GM21576 (cell line): ENCODE measurements around the gene ASTN2.

Experiments used
- ATAC-seq: cut with Tn5 transposase; IDR thresholded peaks from one replicate; pipeline ENCODE4 v1.9.1; 2021; ENCODE audit warnings: mild to moderate bottlenecking, moderate library complexity; ENCODE audit not compliant: unreplicated experiment

The ASTN2 gene

DNA sequence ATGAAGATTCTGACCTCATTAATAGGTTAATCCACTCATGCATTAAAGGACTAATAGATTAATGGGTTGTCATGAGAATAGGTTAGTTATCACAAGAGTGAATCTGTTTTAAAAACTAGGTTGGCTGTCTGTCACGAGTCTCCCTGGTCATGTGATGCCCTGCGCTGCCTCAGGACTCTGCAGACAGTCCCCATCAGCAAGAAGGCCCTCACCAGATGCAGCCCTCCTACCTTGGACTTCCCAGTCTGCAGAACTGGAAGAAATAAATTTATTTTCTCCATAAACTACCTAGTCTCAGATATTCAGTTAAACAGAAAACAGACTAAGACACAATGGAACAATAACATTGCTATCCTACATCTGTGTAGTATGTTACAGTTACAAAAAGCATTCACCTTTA lies 227.4 kb downstream of the ASTN2 start:
- ATAC-seq: no peak

DNA sequence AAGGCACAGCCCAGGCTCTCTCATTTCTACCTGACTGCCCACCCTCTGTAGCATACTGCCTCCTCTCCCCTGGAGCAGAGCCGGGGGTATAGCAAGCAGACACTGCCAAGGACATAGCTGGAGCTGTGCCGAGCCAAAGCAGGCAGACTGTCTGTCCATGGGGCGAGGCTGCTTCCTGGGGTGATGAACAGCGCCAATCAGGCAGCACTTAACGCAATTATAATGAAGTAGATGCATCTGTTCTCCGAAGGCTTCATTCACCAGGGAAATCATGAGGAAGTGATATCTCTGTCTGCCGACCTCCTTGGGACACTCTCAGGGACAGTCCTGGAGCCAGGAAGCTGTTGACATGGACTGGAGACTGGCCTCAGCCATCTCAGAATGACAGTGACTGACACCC lies 230.7 kb downstream of the ASTN2 start:
- ATAC-seq: no peak

DNA sequence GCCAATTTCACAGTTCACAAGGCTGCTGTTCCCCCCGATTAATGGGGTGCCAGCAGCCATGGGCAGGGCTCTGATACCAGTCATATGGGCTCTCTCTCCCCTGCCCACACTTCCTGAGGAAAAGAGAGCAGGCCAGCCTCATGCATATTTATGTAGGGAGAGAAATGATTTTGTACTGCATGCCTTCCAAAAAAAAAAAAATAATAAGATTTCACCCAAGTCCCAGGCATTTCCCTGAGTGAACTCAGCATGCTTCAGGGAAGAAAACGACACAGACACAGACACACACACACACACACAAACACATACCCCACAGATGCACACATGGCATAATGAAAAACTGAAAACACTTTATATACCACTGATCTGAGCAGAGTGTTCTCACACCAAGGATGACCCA lies 232.8 kb downstream of the ASTN2 start:
- no peak for ATAC-seq

DNA sequence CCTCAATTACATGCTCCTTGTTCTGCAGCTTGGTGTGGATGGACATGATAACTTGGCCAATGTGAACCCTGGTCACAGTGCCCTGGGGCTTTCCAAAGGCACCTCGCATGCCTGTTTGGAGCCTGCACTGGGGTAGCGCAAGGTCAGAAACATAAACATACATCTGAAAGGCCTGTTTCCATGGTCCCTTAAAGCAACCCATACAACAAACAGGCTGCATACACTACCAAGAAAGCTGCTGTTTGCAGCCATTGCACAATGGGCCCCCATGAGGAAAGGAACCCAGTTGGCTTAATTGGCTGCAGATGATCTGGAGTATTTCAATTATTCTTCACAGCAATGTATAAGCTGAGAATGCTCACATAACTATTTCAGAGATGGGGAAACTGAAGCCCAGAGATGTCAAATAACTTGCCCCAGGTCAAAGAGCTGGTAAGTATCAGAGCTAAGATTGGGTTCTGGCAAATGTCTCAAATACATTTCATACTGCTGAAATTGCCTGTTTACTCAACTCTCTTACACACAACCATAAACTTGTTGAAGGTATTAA lies 233.9 kb downstream of the ASTN2 start:
- ATAC-seq: no peak

DNA sequence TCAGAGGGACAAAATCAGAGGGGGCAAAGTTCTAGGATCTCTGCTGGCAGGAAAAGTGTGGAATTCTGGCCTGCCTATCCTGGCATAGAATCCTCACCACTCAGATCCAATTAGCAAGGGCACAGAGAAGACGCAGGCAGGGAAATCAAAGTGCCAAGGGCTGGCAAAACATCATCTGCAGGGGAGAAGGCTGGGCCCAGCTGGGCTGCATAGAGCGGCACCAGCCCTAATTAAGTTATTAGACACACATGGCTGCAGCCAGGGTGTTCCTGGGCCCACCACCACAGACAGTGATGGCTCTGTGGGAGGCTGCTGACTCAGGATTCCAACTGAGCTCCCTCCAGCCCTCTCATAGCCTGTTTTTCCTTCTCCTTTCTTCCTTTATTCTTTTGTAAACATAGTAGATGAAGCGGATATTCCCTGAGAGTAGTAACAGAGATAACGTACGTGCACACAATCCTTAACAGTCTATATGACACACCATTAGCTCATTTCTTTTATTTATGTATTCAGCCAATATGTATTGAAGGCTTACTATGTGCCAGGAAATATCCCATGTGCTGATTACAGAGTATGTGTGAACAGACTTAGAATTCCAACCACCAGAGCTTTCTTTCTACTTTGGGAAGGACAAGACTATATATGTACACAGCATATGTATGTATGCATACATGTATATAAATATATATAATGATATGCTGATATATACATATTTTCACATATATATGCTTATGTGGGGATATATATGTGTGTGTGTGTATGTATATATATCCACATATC lies 236.1 kb downstream of the ASTN2 start:
- ATAC-seq: no peak

DNA sequence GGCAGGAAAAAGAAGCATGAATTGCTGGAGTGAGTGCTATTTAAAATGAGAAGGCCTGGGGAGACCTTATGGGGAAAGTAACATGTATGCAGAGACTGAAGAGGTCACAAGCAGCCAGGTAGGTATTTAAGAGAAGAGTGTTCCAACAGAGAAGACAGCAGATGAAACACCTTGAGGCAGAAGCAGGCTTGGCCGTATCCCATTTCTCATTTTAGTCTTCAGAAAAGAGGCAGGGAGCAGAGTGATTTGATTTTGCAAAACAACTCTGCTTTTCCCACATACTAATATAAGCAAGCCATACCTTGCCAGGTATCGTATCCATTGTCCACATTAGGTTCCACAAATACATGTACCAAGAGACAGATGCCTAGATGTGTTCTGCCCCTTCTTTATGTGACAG lies 244.3 kb downstream of the ASTN2 start:
- no peak for ATAC-seq

DNA sequence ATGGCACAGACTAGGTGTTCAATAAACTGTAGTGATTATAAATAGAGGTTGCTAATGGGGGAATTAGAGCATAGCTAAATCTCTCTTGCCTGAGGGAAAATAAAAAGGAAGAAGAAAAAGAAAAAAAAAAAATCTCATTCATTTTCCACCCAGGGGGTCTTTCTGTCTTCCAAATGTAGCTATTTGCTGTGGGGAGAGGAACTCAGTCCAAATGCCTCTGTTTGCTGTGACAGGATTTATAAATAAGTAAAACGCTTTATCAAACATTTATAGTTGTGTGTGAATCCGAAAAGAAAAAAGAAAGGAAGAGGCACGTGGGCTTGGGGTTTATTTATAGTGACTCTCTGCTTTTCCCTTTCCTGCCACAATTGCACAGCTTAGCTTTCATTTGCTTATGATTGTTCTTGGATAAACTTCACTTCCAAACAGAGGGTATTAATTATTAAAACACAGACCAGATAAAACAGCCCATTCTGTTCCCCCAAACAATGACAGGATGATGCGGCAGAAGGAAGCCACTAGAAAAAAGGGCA lies 245.7 kb downstream of the ASTN2 start:
- no peak for ATAC-seq

DNA sequence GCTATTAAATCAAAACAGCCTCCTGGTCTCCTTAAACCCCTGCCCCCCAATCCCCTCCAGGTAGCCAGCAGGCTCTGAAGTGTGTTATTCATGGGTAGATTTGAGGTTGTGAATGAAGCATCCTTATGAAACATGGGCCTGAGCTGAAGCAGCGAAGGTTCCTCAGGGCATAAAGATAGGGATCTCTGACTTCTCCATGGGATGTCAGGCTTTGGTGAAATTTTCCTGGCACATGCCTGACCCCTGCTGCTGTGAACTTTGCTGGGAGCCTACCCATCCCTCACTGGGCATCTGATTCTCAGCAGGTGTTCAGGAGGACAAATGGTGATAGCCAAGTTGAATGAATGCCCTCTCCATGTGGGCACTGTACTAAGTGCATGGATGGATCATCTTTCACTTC lies 250.3 kb downstream of the ASTN2 start:
- no peak for ATAC-seq

DNA sequence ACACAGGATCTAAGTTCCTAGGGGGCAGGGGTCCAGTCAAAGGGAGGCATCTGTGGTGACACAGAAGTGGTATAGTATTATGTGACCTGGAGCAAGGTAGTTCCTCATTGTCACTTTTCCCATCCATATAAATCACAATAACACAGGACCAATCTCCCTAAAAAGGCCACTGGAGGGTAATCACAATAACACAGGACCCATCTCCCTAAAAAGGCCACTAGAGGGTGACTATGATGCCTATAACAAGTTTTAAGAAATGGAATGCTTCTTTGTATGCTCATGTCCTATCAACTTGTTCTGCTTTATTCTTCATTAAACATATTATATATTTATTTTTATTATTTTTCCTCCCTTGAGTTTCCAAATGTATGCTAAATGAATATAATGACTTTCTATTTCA lies 254.6 kb downstream of the ASTN2 start:
- no peak for ATAC-seq

DNA sequence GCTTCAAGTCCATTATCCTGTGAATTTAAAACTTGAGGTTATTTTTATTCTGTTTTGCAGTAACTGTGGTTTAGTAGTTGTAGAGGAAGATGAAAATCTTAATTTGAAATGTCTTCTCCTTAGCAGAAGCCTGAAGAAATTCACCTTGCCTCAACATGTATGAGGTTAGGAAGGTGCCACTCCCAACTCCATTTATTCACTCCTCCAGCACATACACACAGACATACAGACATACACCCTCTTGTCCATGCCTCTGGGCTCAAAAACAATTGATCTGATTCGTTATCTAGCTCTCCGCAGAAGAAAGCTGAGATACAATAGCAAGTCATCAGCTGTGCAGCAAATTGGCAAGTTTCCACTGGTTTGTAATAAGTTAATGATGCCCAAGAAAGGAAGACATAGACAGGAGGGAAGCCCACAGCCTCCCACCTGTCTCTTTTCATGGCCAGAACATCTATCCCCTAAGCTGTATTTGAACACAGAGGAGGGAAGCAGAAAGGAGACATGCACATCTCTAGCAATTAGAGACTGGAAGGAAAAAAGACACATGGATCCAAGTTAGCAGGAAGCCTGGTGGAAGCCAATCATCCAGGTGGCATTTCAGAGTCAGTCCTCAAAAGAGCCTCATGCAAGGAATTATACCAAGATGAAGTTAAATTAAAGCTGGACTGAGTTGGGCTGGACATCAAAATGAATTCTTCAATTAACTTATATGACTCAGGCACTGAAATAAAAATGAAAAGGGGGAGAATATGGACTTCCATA lies 257.9 kb downstream of the ASTN2 start:
- no peak for ATAC-seq

DNA sequence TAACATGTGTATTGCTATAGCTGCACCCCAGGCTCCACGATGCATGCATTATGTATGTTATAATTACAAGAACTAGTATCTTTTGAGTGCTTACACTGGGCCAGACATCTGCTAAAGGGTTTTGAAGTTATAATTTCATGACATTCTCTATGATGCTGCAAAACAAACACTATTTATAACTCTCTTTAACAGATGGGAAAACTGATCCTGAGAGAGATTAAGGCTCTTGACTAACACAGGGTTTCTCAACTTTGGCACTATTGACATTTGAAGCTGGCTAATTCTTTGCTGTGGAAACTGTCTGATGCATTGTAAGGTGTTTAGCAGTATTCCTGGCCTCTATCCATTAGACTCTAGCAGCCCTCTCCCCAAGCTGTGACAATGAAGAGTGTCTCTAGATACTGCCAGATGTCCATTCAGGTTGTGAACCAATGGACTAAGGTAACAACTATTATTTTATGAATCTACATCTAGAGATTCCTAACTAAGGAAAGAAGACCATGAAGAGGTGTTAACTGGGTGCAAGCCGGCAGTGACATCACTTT lies 258.6 kb downstream of the ASTN2 start:
- no peak for ATAC-seq

DNA sequence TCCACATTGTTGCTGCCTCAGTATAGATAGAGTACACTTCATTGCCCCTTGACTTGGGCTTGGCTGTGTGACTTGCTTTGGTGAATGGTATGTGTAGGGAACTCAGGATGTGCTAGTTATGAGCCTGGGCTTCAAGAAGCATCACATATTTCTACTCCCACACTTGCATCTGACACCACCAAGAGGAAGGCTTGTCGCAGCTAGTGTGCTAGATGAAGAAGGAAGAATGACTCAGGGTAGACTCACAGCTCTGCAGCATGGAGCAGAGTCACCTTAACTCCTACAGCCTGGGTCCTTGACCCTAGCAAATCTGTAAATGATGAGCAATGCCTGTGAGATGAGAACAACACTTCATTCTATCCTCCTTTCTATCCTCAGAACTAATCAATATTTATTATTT lies 261.8 kb downstream of the ASTN2 start:
- no peak for ATAC-seq

DNA sequence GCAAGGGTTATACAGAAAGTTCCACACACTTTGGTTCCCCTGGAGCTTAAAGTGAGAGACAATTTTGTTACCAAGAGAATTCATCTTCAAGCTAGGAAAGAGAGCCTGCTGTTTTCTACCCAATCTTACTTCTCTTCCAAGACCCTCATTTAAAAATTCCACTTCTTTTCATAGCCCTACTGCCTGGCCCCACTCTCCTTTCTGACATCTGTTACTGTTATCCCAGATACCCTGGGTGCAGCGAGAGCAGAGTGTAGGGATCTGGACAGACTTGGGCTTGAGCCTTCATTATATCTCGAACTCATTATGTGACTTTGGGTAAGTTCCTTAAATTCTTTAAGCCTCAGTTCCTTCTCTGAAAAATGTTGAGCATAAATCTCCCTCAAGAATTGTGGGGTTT lies 263.1 kb downstream of the ASTN2 start:
- ATAC-seq: no peak

DNA sequence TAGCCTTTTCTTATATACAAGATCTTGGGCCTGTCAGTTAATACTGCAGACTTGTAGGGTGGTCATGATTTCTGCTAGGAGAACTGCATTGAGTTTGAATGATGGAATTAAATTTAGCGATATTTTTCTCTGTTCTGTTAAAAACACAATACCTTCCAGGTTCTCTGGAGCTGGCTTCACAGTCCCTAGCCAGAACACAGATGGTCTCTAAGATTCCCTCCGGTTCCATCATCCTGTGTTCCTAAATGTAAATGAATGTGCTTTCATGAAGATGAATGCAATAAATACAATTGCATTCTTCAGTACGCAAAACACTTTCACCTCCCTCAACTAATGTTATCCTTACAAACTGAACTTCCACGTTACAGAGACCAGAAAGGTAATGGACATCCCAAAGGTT lies 264.9 kb downstream of the ASTN2 start:
- no peak for ATAC-seq

DNA sequence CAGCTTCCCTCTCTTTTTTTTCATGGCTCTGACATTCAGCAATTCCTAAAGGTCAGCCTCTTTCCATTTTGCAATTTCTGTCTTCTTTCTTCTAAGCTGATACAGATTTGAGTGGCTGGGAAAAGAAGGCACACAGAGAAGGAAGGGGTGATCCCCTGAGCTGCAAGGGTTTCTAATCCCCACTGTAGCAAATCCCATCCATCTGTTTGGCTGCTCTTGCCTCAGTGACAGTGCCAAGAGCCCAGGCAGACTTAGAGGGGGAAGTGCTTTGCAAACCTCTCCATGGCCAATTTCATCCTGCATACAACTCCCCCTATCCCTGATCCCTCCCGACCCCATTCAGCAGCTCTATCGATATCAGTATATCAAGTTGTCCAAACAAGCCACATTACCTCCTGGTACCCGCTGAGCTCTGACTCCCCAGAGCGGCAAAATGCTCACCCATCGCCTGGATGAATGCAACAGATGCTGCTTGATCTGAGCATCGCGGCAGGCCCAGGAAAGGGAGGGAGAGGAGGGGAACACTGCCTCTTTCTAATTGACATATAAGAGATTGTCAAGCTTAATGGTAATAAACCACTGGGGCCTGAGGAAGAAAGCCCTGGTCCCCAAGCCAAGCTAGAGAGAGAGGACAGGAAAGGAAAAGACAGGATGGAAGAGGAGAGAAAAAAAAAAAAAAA lies 268.9 kb downstream of the ASTN2 start:
- ATAC-seq: no peak

DNA sequence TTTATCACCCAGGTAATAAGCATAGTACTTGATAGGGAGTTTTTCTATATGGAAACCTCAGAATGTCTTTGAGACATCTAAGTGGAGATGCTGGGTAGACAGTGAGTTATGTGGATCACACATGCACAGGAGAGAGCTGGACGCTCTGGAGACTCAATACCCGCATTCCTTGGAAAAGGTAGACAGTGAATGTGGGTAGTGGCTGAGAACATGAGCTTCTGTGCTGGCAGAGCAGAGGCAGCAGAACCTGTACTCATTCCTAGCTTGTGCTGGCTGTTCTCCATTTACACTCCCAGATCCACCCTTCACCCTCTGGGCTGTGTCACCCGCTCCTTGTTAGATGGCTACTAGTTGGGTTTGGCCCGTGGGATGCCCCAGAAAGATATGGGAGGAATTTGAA lies 269.8 kb downstream of the ASTN2 start:
- ATAC-seq: no peak

DNA sequence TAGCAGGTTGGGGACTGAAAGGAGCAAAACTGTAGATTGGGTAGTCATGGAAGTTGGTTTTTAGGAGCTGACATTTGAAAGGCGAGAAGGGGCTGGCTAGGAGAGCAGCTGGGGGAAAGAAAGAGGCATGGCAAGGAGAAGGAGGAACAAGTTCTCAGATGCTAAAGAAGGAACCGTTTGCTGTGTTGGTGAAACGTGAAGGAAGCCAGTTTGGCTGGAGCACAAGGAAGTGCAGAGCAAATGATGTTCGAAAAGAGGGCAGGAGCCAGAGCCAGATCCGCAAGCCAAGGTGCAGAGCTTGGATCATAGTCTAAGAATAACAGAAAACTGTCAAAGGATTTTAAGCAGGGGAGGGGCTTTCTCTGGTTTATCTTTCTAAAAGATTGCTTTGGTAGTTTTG lies 276.6 kb downstream of the ASTN2 start:
- no peak for ATAC-seq

DNA sequence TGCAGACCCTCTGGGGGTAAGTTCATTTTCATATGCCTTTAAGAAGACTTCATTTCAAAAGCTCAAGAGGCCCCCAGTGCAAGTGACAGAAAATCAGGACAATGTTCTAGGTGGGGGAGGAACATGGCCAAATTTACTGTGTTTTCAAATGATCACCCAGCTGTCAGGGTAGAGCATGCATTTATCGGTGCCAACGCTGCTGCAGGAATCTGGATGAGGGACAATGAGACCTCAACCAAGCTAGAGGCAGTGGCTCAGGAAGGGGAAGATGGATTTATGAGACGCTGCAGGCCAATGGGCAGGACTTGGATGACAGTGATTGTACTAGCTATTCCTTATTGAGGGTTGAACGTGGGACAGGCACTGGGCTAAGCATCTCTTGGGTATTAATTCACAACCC lies 278.4 kb downstream of the ASTN2 start:
- ATAC-seq: no peak

DNA sequence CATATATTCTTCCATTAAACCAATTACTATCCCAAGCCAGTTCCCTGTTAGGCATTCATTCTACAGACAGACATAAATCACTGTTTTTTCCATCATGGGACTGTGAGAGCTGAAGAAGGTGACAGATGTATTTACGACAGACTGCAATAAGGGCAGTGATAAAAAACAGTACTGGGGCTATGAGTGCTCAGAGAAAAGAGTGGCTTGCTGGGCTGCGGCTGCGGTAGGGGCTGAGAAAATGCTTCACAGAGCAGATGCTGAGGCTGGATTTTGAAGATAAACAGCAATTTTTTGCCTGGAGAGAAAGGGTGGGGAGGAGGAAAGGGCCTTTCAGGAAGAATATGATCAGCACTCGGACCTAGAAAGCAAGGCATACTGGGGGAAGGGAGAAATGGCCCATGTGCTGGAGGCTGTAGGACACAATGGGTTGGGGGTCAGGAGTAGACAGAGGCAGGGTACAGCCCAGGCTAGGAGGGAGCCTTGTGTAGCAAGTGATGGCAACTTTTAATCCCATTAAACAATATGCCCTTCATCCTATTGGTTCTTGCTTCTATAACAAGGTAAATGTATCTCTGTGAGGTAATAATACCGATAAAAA lies 279.3 kb downstream of the ASTN2 start:
- ATAC-seq: no peak

DNA sequence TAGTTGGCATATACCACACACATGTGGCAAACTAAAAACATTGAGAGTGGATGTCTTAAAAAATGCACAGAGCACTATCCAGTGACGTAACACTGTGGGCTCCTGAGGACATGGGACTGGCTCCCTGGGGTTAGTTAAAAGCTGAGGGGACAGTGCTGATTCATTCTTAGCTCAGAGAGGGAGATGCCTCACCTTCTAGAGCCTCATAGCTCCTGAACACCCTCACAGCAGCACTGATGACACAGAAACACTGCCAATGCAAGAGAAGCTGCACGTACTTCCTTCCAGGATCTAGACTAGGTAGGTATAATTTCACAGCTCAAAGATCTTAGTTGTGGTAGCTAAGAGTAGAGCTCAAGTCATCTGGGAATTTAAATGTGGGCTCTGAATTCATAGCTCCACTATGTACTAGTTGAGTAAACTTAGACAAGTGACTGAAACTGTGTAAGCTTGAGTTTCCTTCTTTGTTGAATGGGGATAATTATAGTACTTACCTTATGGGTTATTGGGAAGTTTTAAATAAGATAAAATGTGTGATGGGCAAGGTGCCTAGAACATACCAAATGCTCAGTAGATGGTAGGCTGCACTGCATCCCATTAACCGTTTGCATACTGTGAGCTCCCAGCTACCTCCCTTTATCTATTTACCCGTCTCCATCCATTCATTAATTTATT lies 279.9 kb downstream of the ASTN2 start:
- ATAC-seq: no peak
